A549 (cell line): ENCODE measurements around the gene ABCA5.

ENCODE experiments used
- BCL3 ChIP-seq: fragments of >200 bp; sonication (Bioruptor Twin); formaldehyde crosslinking; IDR thresholded peaks from 3 replicates; pipeline ENCODE4 v1.6.1; 2016
- CTCF ChIP-seq: fragments of >200 bp; sonication (Bioruptor Twin); formaldehyde crosslinking; IDR thresholded peaks from 3 replicates; pipeline ENCODE4 v1.5.1; 2016
- GATA3 ChIP-seq: IDR thresholded peaks from 2 replicates; pipeline ENCODE4 v1.6.1; 2012; ENCODE audit warnings: borderline replicate concordance
- HDAC2 ChIP-seq: fragments of 200-600 bp; sonication (generic); IDR thresholded peaks from 2 replicates; pipeline ENCODE4 v1.6.1; 2016
- HEYL ChIP-seq: fragments of 250-450 bp; sonication (Bioruptor Pico); IDR thresholded peaks from 2 replicates; pipeline ENCODE4 v1.8.0; 2021; ENCODE audit warnings: mild to moderate bottlenecking, moderate library complexity
- JUN ChIP-seq, 2 experiments: fragments of >200 bp; sonication (Bioruptor Twin); formaldehyde crosslinking; IDR thresholded peaks; 2 replicates in 1 of 2; 3 replicates in 1 of 2; pipeline ENCODE4 v1.6.1; 2016 to 2017
- MAX ChIP-seq: IDR thresholded peaks from 2 replicates; pipeline ENCODE4 v1.6.1; 2012
- PHF8 ChIP-seq: fragments of 200-600 bp; sonication (generic); IDR thresholded peaks from 2 replicates; pipeline ENCODE4 v1.6.1; 2016; ENCODE audit warnings: low read depth, mild to moderate bottlenecking, antibody characterized with exemption, moderate library complexity, borderline replicate concordance
- POLR2A ChIP-seq: IDR thresholded peaks from 2 replicates; pipeline ENCODE4 v1.6.1; 2012; ENCODE audit warnings: mild to moderate bottlenecking, low read length

GRCh38 chr17:69344939-69345338 lies 18.0 kb upstream of the ABCA5 start:
- TF ChIP-seq JUN (IDR thresholded peaks at IDR 0.05): no peak
- no peak for TF ChIP-seq CTCF
- no peak for TF ChIP-seq HDAC2
- TF ChIP-seq POLR2A: no peak
- no peak for TF ChIP-seq PHF8
- TF ChIP-seq HEYL (CRISPR knock-in tag): no peak
- no peak for TF ChIP-seq GATA3
- TF ChIP-seq MAX: no peak
- TF ChIP-seq BCL3: no peak
